ENCODE measurements around the gene MAGEH1. TPM values are rescaled to one million over a fixed set of nuclear protein-coding genes. Genes with fewer than 3 reads are reported as not detected.

MAGEH1 gene, protein sequence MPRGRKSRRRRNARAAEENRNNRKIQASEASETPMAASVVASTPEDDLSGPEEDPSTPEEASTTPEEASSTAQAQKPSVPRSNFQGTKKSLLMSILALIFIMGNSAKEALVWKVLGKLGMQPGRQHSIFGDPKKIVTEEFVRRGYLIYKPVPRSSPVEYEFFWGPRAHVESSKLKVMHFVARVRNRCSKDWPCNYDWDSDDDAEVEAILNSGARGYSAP
- total RNA-seq = 77.3 TPM

GRCh38 chrX:55451990-55452832 is at the start of gene MAGEH1:
TSS of gene MAGEH1 (plus strand) at chrX:55452127. CDS start at chrX:55452375, 248 bp downstream.

DNA sequence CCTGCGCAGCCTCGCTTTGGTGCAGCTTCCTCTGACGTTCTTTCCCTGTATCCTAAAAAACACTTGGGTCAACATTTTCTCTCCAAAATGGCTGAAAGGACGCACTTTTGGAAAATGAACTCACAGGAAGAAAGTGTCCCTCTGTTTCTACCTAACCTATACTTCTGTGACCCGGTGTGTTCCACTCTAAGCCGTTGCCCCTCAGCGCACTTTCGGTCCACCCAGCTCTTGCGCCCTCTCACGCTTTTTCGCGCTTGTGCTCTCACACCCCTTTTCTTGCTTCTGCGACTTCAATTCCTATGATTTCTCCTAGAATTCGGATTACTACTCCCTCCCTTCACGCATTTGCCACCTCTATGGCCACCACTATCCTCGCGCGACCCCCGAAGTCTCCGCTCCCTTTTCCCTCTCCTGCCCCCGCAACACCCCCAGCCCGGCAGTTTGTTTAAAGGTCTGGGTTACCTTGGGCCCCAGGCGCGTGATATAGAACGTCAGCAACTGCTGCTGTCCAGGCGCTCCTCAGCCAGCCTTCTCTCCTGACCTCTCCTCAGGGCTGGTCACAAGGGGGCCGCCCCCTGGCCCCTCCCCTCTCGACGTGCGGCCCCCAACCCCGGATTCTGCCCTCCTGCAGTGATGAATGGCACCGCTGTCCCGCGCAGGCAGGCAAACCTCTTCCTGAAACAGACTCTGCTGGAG is 37.5 kb downstream of the MAGEH1 start, which contains the start of gene USP51:
USP51 (minus strand) TSS at position 535 of the 696 bp plus-strand sequence. CDS start 909 bp downstream, outside the sequence.

Other genes with a start within 250 kb of the MAGEH1 start
- not detected for gene PAGE5, start 231.8 kb upstream of the MAGEH1 start, total RNA-seq
- not detected for gene PAGE3, start 187.2 kb upstream of the MAGEH1 start, total RNA-seq
- gene USP51, start 37.7 kb downstream of the MAGEH1 start, total RNA-seq = 9.1 TPM
- gene FOXR2, start 171.3 kb downstream of the MAGEH1 start, total RNA-seq = not detected